Astrocyte of the cerebellum (primary cell): ENCODE results near the gene ACOT4.

ENCODE experiments used
- DNase-seq: peaks from one replicate; pipeline ENCODE4 v3.0.0-alpha.2; 2011; ENCODE audit warnings: low read depth
- H3K4me3 ChIP-seq: 2 replicates; pipeline ENCODE4 v1.5.1; 2011; ENCODE audit warnings: mild to moderate bottlenecking, low read depth, low read length, moderate library complexity
- in situ Hi-C: cut with HindIII; loops from 2 replicates; pipeline ENCODE4 v1.10.0; 2017; ENCODE audit warnings: low sequenced_read_pairs
- TF ChIP-seq, protein P1 (sequence below): IDR thresholded peaks from 2 replicates; pipeline ENCODE4 v1.5.1; 2012; ENCODE audit warnings: low read length, low read depth, moderate library complexity, mild to moderate bottlenecking; ENCODE audit errors: missing control alignments

The ACOT4 gene

DNA sequence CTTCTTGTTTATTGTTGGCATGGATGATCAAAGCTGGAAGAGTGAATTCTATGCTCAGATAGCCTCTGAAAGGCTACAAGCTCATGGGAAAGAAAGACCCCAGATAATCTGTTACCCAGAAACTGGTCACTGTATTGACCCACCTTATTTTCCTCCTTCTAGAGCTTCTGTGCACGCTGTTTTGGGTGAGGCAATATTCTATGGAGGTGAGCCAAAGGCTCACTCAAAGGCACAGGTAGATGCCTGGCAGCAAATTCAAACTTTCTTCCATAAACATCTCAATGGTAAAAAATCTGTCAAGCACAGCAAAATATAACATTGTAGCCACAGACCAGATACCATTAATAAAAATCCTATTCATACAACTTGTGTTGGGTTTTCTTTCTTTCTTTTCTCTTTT, 27.9 kb downstream of the ACOT4 start:
- H3K4me3 ChIP-seq: no peak overlapping the region
- in situ Hi-C loops: no loop called here

DNA sequence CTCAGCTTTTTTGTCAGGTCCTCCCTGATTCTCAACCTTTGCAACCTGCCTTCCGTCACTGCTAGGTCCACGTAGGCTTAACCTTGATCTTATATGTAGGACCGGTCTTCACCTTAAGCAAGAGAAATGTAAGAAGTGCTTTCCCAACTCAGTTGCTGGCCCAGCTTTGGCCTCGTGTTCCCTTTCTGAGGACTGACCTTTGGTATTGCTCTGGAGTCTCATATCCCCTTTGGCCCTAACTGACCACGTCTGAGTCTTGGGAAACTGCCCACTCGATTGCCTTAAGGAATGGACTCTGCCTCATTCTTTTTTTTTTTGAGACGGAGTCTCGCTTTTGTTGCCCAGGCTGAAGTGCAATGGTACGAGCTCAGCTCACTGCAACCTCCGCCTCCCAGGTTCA, 28.6 kb downstream of the ACOT4 start:
- H3K4me3 ChIP-seq: no peak overlapping the region
- TF ChIP-seq, protein P1, sequence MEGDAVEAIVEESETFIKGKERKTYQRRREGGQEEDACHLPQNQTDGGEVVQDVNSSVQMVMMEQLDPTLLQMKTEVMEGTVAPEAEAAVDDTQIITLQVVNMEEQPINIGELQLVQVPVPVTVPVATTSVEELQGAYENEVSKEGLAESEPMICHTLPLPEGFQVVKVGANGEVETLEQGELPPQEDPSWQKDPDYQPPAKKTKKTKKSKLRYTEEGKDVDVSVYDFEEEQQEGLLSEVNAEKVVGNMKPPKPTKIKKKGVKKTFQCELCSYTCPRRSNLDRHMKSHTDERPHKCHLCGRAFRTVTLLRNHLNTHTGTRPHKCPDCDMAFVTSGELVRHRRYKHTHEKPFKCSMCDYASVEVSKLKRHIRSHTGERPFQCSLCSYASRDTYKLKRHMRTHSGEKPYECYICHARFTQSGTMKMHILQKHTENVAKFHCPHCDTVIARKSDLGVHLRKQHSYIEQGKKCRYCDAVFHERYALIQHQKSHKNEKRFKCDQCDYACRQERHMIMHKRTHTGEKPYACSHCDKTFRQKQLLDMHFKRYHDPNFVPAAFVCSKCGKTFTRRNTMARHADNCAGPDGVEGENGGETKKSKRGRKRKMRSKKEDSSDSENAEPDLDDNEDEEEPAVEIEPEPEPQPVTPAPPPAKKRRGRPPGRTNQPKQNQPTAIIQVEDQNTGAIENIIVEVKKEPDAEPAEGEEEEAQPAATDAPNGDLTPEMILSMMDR: no peak
- in situ Hi-C loops: no loop called here
- DNase-seq: no peak

More for the DNA sequence above, 27.9 kb downstream of the ACOT4 start:
- TF ChIP-seq, protein P1: no peak
- DNase-seq: no peak

DNA sequence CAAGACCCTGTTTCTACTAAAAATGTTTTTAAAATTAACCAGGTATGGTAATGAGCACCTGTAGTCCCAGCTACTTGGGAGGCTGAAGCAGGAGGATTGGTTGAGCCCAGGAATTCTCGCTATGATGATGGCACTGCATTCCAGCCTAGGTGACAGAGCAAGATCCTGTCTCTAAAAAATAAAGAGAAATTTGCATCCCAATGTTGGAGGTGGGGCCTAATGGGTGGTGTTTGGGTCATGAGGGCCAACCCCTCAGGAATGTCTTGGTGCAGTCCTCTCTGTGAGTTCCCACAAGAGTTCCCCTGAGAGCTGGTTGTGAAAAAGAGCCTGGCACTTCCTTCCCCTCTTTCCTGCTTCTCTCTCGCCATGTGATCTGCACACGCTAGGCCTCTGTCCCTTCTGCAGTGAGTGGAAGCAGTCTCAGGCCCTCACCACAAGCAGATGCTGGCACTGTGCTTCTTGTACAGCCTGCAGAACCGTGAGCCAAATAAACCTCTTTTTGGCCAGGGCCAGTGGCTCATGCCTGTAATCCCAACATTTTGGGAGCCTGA, 31.9 kb downstream of the ACOT4 start:
- in situ Hi-C loops: no loop called here
- TF ChIP-seq, protein P1: no peak
- DNase-seq: no peak
- H3K4me3 ChIP-seq: no peak overlapping the region

DNA sequence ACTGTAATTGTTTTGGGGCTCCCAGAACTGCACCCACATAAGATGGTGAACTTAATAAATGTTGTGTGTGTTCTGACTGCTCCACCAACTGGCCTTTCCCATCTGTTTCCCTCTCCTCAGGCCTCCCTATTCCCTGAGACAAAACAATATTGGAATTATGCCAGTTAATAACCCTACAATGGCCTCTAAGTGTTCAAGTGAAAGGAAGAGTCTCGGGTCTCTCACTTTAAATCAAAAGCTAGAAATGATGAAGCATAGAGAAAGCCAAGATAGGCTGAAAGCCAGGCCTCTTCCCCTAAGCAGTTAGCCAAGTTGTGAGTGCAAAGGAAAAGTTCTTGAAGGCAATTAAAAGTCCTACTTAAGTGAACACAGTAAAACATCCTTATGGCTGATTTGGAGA, 34.0 kb downstream of the ACOT4 start:
- no peak overlapping the region for H3K4me3 ChIP-seq
- TF ChIP-seq, protein P1: no peak
- in situ Hi-C loops: no loop called here
- peak; percentile 49 for DNase-seq

DNA sequence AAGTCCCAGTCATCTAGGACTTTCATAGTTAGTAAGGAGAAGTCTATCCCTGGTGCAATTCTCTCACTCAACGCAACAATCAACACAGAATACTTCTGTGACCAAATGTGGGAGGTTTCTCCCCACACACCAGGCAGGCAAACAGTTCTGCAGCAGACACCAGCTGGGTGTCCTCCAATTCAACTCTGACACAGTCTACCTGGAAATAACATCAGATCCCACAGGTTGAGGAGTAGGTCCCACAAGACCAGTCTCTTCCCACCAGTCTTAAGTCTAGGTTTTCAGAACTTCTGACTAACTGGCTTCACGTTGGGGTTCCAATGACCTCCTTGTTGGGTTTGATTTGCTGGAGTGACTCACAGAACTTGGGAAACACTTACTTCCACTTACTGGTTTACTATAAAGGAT, 35.5 kb downstream of the ACOT4 start:
- TF ChIP-seq, protein P1: no peak
- in situ Hi-C loops: no loop called here
- no peak for DNase-seq
- no peak overlapping the region for H3K4me3 ChIP-seq

DNA sequence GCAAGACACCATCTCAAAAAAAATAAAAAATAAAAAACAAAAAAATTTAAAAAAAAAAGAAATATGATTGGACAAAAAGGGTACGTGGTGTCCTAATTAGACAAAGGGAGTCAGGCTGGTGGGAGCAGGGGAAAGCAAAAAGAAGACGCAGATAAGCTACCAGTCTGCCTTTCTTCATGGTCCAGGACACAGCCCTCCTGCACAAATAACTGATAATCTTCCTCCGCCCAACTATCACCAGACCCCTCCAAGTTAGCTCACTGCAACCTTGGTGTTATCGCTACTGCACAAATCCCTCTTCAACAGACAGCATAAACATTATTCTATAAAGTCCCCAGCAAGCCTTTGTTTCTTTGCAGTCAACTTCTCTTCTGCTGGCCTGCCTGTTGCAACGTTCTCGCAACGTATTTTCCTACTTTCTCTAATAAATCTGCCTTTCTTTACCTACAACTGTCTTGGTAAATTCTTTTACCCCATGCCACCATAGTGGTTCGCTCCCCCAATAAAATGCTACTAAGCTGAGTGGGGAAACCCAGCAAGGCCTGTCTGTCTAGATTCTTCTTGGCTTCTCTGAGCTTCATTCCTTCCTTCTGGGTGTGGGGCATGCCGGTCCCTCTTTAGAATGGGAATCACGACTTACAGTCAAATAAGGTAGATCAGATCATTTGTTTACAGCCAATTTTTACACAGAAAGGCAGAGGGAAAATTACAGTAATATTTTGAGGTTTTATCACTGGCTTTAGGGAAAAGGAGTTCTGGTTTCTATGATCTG, 38.5 kb downstream of the ACOT4 start:
- H3K4me3 ChIP-seq: no peak overlapping the region
- TF ChIP-seq, protein P1: no peak
- DNase-seq: no peak
- in situ Hi-C loops: no loop called here
